ENCODE results near the gene ATP8A2.

DNA sequence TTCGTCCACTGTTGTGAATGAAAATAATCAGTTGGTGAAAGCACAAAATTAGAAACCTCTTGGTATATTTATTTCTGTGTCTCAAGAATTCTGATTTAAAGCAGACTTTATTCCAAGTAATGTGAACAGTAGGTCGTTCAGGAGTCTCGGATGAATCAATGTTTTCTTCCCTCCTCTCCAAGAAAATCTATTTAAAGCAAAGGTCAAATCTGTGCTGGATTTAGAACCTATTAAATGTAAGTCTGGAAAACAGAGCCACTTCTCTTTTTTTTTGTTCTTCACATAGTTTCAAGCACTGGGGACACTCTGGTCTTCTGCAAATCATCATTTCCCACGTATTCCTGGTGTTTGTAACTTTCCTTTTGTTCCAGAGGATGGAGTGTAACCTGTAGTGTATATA, 312.7 kb downstream of the ATP8A2 start:
- TF ChIP-seq, protein P1, sequence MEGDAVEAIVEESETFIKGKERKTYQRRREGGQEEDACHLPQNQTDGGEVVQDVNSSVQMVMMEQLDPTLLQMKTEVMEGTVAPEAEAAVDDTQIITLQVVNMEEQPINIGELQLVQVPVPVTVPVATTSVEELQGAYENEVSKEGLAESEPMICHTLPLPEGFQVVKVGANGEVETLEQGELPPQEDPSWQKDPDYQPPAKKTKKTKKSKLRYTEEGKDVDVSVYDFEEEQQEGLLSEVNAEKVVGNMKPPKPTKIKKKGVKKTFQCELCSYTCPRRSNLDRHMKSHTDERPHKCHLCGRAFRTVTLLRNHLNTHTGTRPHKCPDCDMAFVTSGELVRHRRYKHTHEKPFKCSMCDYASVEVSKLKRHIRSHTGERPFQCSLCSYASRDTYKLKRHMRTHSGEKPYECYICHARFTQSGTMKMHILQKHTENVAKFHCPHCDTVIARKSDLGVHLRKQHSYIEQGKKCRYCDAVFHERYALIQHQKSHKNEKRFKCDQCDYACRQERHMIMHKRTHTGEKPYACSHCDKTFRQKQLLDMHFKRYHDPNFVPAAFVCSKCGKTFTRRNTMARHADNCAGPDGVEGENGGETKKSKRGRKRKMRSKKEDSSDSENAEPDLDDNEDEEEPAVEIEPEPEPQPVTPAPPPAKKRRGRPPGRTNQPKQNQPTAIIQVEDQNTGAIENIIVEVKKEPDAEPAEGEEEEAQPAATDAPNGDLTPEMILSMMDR (IDR thresholded peaks at IDR 0.05) = no peak
- no peak for TF ChIP-seq POLR2A (IDR thresholded peaks at IDR 0.05)
